HG03439 (cell line): ENCODE data around the gene LRAT.

ENCODE experiments used
- ATAC-seq: cut with Tn5 transposase; IDR thresholded peaks from one replicate; pipeline ENCODE4 v1.9.1; 2021; ENCODE audit warnings: mild to moderate bottlenecking, moderate library complexity; ENCODE audit not compliant: unreplicated experiment

The LRAT gene

GRCh38 chr4:154757713-154758112 is 13.9 kb downstream of the LRAT start:
- ATAC-seq, result no peak

DNA sequence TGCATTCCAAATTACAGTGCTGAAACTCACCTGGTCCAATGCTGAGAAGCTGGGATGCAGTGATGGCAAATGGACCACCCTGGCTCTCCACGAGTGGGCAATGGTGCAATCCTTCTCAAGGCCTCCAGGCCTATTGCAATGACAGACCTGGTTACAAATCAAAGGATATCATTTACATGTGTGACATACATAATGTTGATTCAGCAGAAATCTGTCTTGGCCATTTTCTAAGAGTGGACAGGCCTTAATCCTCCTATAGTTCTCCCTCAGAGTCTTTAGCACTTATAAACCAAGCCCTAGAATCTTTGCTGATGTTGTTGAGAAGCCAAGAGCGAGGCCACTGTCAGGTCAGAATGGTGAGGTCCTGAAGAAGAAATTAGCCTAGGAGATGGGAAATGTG is 17.1 kb downstream of the LRAT start:
- no peak for ATAC-seq

- no peak for ATAC-seq
These were observed 34.5 kb downstream of the LRAT start for GRCh38 chr4:154778264-154778663.

DNA sequence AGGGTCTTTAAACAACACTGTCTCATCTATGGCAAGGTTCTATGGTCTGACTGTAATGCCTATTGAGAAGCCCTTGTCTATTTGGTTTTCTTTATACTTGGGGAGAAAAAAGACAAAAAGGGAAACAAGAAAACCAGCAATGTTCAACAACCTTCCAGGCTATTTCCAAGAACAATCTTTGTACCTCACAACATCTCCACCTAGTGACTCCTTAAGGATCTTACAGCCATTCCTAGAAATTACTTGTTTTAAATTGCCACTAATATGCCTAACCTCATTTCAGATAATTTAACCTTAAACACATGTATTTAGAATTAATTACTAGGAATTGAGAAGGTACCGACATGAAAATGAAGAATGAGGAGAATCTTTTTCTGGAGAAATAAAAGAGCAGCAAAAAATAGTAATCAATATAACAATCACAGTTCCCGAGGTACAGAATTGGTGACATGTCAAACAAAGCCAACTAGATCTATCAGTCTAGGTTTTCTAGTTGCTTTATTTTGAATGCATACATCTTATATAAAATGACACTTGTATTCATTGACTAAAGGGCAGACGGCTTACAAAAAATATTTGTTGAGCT is 35.7 kb downstream of the LRAT start:
- no peak for ATAC-seq

DNA sequence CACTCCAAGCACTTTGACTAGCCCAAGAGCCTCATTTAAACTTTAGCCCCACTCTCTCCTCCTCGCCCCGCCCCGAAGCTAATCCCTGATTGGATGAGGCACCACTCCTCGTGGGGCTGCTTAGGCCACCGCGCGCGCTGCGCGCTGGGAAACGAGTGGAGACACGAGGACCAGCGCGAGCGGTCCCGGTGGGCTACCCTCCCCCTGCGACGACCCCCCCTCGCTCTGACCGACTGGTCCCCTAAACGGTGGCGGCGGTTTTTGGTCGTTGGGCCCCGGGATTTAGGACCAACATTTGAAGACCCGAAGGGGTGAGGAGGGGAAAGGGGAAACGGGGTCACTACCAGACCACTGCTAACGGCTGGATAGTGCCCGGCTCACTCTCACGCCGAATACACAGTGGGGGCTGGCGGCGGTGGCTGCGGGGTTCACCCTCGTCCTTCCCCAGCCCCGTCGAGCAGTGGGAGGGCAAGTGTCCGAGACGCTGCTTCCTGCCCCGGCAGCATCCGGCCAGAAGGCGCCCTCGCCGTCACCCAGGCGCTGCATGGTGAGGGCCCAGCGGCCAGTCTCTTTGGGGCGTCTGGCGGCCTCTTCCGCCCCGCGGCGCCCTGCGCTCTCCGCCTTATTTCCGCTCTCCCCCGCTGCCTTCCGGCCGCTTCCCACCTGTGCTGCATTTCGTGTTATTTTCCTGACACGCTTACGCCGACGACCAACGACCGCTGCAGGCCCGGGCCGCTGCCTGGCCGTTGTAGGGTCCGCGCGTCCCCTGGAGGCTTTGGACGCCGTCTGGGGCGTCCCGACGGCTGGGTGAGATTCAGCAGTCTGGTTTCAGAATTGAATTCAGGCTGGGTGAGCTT is 37.6 kb downstream of the LRAT start, which contains the start of gene RBM46:
Gene RBM46 (plus strand): TSS at position 147 of the 857 bp plus-strand sequence. CDS start 15,481 bp downstream, outside the sequence.
- ATAC-seq, result no peak

- no peak for ATAC-seq
These were observed 38.1 kb downstream of the LRAT start for GRCh38 chr4:154781983-154782293.
